Right forelimb (tissue), 1 donor: ENCODE measurements around the gene SETD1B.

Experiments
- DNase-seq: peaks from one replicate; pipeline ENCODE4 v3.0.0-alpha.2; 2018

The SETD1B gene

DNA sequence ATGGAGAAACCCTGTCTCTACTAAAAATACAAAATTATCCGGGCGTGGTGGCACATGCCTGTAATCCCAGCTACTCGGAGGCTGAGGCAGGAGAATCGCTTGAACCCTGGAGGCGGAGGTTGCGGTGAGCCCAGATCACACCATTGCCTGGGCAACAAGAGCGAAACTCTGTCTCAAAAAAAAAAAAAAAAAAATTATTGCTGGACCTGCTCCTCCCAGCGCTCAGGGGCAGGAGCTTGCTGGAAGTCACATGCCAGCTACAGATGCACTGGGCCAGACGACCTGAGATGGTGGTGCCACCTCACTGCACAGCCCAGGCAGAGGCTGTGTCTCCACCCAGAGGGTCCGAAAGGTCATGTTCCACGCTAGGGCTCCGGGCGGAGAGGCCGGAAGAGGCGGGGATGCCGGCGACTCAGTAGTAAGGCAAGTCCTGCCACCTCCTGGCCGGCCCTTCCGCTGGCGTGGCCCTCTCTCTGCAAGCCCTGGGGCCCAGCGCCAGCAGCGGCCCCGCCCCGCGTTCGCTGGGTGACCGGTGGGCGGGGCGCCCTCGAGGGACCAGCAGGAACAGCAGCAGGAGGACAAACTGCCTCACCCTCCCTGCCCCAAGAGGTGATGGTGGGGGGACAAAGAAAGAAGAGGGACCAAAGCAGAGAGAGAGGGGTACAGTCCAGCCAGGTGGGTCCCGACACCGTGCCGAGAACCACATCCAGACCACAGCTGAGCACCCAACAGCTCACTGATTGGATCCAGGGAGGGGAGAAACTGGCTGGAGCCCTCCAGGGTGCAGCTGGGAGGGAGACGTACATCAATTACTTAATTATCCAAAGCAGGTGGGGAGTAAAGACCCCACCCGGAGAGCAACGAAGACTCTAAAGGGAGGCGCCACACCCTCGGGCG is 6.7 kb upstream of the SETD1B start:
- peak; percentile 79 for DNase-seq

DNA sequence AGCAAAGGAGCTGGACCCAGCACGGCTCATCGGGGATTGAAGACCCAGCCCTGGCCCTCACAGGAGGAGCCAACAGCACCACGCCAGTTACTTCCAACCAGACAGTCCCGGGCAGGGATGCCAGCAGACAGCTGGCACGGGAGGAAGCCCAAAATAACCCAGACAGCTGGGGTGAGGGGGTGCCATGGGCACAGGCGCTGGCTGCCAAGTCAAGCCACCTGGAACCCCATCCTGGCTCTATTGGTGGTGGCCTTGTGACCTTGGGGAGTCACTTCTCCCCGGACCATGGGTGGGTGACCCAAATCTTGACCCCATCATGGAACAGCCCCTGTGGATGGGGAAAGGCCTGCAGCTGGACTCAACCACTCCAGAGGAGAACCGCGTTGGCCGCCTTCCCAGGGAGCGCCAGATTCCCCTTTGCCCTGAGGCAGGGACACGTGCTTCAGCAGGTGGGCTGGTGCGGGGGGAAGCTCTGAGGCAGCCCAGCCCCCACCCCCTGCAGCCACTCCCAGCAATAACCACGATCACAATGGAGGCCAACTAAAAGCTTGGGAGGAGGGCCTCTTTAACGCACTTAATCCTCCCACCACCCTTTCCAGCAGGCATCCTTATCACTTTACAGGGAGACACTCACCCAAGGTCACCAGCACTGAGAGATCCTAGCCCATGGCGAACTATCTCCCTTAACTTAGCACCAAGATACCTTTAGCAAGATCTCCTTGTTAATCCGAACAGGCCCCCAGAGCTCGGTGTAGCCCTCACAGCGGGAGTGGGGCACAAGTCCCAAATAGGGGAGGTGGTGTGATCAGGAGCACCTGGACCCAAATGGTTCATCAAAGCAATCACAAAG is 5.6 kb upstream of the SETD1B start:
- DNase-seq: peak; percentile 80

DNA sequence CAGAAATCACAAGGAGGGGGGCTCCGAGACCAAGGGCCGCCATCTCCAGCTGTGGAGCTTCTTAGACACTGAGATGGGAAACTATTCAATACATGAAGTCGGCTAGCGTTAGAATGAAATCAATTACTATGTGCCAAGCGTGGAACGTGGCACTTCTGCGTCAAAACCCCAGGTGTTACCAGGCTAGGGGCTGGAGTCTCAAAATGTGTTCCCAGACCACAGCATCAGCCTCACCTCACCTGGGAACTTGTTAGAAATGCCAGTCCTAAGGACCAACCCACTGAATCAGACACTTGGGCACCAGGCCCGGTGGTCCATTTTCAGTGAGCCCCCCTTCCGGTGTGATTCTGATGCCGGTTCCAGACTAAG is 5.0 kb upstream of the SETD1B start:
- DNase-seq: no peak

DNA sequence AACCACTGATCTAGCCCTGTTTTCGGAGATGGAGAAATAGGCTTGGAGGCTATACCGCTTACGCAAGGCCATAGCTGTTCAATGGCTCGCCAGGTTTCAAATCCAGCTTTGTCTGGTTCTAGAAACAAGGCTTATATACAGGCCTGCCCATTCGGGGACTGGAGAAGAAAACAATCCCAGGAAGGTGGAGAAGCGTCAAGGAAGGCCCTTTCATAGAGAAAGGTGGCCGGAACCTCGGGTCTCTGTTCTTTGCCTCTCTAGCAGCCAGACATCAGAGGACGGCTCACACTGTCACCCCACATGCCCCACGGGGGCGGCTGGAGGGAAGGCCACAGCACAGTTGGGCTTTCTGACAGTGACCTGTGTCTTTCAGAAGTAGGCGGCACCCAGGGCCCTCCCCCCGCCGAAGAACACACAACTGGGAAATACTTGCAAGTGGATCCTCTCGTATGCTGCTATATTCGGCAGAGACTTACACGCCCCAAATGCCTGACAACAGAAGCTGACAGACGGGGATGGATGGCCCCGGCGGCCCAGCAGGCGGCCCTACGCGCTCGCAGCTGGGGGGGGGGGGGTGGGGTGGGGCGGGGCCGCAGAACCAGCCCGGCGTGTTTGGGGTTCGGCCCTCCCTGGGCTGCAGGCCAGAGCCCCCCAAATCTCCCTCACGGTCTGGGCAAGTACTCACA is 4.5 kb upstream of the SETD1B start:
- DNase-seq: peak; percentile 79

DNA sequence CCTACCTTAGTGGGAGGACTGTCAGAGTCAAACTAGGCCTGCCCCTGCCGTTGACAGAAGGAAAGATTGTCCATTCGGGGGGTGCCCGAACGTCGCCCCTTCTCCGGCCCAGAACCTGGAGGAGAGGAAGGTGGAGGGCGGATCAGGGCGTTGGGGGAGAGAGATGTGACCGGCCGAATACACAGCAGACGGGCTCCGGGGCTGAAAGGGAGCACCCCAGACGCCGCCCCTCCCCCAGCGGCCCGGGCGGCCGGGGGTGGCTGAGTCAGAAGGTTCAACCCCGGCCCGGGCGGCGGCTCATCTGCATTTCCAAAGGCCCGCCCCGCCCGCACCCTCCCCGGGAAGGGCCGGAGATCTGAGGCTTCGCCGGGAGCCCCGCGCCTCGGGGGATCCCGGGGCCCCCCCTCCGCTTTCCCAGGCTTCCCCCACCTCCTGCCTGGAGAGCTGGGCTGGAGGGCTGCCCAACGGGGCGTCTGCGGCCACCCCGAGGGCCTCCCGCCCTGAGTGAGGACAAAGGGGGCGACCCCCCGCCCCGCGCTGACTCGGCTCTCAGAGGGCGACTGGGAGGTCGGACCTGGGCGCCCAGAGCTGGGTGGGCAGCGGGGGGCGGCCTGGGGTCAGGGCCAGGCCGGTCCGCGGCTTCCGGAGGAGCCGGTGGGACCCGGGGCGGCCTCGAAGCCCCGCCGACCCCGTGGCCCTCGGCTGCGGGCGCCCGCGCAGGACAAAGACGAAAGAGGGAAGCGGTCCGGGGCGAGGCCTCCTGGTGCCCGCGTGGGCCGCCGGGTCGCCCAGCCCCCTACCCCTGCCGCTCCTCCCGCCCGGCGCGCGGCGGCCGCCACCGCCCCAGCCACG is 3.7 kb upstream of the SETD1B start:
- DNase-seq: peak; percentile 84

DNA sequence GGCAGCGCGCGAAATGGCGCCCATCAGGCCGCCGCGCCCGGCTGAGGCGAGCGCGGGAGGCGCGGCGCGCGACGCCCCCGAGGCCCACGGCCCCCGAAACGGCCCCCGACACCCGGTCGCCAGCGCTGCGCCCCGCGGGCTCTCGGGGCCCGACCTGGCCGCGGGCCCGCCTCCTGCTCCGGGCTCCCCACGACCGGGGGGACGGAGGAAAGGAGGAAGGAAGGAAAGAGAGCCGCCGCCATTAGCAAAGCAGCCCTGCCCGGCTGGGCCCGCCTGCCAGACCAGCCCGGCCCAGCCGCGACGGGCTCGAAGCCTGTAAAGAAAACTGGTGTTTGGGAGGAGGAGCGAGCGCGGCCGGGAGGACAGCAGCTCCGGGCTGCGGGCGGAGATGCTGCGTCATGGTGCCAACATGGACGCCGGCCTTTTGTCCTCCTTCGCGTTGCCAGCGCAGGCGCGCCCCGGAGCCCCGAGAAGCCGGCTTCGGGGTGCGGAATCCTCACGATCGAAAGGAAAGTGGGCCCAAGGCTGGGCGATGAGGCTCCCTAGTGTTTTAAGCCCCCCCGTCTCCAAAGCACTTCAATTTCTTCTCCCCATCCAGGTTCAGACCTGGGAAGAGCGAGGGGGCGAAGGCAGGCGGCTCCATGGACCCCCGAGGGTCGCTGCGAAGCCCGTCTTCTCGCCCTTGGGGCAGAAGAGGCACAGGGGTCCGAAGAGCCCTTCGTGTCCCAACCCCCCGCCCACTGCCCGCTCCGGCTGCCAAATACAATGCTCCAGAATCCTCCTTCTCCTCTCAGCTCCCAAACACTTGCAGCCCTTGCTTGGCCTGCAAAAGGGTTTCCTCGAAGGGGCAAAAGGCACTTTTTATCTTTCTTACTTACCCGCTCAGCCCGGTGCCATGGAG is 2.9 kb upstream of the SETD1B start:
- DNase-seq: peak; percentile 84

DNA sequence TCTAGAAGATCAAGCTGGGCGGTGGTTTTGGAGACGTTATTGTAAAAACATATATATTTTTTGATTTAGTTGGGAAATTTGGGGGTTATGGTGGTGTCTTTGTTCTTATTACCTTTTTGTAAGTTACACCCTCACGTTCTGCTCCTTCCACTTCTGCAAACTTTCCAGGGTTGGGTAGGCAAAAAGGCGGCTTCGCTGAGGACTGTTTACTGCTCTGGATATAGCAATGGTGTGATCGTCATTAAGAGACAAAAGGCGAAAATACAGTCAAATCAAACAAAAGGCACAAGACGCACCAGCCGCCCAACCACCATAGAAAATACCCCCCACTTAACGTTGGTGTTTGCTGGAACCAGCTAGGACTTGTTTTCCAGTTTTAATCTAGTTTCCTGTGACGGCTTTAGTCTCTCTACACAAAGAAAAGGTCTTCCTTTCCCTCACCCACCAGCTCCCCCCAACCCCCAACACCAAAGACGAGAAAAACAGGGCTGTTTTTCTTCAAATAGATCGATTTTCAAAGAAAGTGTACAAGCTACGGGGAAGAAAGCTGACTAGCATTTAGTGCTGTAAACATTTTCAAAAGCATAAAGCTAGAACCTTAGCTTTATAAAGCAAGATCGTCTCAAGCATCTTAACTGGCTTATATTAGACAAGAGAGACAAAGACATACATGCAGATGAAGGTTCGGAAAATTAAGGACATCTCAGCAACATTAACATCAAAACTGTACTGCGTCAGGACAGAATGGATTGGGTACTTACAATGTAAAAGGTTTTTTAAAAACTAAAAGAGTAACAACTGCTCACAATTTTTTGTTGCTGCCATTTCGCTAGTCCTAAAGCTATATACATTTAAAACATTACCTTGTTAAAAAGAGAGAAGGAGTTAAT is 2.0 kb upstream of the SETD1B start:
- DNase-seq: peak; percentile 57

DNA sequence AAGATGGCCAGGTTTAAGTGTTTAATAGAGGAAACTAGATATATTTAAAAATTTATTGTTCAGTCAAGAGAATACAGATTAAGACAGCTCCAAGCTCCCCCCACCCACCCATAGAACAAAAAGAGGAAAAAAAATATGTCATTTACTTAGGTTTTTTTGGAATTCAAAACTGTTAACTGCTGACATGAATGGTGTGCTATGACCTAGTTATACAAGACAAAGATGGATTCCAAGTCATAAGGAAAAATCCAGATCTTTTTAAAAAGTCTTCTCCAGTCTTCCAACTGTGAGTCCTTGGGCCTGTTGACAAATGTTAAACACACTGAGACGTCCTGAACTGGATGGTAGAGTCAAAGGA is 1.3 kb upstream of the SETD1B start:
- DNase-seq: no peak

DNA sequence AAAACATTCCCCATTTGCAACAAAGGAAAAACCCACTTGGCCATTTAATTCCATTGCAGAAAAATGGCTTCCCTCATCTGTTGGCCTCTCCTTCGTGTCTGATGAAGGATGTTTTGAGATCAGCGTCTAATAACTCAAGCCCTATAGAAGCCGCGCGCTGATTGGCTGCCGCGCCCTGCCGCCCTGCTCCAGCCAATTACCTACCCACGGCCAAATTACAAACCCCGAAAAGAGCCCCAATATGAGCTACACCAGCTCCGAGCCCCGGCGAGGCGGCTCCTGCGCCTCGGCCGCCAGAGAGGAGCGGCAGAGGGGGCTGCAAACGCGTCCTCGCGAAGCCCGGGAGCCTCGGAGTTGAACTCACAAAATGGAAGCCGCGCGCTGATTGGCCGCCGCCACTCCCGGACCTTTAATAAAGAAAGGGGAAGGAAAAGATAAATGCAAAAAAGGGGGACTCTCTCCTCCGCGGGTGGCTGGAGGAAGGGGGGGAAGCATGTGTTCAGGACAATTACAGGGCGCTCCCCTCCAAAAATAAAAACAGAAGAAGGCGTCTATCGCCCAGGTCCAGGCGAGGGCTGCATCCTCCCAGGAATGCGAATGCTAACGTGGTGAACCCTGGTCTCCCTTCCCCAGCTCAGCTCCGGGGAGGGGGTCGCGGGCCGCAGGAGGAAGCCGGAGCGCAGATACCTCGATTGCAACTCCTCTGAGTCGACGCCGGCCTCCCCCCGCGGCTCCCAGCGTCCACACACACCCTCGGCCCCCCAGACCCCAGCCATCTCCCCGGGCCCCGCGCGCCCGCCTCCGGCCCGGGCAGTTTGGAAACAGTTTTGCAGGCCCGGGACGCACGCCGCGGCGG is 738 bp upstream of the SETD1B start:
- peak; percentile 95 for DNase-seq

DNA sequence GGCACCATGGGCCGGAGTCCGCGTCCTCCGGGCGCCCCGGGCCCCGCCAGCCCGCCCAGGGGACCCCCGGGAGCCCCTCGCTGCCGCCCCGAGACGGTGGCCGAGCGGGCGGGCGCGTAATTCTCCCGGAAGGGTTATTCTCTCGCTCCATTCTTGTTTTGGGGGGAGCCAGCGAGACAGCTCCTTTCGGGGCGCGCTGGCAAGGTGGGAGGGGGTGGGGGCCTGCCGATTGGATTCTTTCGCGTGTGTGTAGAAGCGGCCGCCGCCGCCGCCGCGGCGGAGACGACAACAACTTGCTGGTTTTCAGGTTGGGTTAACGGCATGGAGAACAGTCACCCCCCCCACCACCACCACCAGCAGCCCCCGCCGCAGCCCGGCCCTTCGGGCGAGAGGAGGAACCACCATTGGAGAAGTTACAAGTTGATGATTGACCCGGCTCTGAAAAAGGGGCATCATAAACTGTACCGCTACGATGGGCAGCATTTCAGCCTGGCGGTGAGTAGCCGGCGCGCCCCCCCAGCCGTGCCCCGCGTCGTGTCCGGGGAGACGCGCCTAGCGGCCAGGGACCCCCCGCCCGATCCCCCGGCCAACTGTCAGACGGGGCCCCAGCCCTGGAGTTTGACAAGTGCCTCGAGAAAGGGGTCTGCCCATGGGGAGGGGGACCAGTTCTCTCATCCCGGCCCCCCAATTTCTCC is 755 bp downstream of the SETD1B start:
- peak; percentile 65 for DNase-seq

DNA sequence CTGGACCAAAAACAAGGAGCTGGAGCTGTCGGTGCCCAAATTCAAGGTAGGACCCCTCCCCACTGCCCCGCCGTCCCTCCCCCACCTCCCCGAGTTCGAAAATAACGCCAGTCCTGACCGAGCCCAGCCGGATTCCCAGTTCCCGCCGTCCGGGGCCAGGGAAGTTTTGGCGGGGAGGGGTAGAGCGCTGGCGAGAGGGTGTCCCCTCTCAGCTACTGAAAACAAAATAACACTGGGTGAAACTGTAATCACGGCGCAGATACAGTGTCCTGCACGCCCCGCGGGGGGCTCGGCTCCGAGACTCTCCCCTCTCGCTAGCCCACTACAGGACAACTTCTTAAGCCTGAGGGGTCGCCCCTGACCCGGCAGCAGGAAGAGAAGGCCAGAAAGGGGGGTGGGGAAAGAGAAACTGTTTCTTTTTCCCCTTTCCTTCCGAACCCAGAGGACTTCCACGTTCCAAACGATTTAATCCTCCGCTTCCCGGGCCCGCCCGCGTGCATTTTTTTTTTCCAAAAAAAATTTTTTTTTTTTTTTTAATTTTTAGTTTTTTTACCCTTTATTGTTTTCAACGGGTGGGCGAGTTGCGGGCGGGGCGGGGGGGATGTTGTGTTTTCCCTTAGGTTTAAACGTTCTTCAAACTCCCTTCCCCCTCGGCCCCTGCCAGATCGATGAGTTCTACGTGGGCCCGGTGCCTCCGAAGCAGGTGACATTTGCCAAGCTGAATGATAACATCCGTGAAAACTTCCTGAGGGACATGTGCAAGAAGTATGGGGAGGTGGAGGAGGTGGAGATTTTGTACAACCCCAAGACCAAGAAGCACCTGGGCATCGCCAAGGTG is 1.6 kb downstream of the SETD1B start:
- peak; percentile 65 for DNase-seq

DNA sequence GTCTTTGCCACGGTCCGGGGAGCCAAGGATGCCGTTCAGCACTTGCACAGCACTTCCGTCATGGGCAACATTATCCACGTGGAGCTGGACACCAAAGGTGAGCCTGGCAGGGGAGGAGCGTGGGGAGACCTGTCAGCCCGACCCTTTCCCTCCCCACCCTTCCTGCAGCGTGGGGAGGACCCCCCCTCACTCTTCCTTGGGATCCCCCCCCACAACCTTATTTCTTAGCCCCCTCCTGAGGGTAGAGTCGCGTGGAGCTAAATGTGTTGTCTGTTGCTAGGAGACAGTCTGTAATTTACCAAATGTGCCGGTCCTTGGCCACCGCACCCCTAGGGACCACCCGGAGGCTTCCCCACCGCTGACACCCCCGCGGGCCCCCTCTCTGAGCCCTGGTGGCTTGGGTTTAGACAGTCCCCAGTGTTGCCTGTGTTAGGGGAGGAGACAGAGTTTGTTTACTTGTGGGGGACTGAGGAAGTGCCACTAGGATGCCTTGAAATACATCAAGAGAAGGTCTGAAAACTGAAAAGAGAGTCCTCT is 2.3 kb downstream of the SETD1B start:
- DNase-seq: no peak

DNA sequence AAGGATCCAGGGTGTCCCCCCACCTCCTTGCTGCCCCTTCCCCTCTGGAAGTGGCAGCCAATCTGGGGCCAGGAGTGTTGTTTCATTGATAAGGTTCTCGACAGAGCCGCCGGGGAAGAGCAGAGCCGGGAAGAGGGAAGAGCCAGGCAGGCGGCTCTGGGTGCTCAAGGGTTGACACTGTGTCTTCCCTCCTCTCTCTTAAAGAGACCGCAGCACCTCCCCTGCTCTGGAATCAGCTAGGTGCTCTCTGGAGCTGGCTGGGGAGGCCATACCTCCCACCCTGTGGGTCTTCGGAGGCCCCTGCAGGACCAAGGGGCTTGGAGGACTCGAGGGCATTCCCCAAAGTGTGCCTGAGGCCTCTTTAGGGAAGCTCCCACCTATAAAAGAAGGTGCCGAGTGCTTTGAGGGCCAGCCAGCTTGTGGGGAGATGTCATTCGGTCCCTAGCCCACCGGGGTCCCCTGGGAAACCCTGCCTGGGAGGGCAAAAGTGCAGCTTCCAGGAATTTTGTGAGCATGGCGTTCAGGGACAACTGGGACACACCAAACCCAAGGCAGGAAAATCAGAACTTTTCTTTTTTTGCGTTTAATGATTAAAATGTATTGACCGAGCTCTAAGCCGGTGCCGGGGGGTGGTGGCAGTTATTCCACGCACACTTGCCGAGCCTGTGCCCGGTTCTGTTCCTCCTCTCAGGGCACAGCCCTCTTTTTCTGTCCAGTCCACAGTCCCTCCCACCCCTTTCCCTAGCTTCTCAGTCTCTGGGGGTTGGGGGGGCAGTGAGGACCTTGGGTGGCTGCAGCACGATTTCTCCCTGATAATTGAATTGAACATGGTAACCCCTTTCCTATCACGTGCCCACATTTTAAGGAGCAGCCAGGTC is 3.0 kb downstream of the SETD1B start:
- DNase-seq: no peak

DNA sequence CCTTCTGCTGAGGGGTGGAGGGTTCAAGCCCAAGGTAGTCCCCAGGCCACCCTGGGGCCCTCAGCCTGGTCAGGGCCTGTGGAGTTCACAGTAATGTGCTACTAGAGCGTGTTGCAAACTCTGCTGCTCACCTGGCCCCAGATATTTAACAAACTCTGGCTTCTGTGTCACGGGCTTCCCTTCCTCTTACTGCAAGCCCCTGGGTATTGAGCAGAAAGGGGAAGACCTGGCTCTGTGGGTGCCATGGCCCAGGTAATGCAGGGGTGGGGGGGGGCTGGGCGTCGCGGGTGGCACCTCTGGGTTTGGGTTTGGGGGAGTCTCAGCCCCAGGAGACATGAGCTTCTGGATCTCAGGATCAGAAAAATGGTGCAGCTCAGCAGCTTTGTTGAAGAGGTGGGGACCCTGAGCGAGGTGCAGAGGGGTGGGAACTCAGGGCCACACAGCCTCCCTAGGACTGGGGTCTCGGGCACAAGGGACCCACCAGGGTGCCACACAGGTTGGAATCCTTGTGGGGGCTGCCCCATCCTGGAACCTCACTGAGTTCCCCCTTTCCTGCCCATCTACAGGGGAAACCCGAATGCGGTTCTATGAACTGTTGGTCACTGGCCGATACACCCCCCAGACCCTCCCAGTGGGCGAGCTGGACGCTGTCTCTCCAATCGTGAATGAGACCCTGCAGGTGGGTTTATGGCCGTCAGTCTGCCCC is 4.0 kb downstream of the SETD1B start:
- no peak for DNase-seq

DNA sequence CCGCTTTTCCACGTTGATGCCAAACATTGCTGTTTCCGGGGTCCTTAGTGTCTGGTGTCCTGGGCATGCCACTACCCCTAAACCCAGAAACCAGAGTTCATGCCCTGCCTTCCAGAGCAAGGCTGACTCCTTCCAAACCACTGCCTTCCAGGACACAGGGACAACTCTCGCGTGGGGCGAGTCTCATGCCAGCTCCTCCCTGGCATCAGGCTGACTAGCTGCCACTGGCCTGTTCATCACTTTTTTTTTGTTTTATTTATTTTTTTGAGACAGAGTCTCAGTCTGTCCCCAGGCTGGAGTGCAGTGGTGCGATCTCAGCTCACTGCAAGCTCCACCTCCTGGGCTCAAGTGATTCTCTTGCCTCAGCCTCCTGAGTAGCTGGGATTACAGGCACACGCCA is 4.8 kb downstream of the SETD1B start:
- no peak for DNase-seq

DNA sequence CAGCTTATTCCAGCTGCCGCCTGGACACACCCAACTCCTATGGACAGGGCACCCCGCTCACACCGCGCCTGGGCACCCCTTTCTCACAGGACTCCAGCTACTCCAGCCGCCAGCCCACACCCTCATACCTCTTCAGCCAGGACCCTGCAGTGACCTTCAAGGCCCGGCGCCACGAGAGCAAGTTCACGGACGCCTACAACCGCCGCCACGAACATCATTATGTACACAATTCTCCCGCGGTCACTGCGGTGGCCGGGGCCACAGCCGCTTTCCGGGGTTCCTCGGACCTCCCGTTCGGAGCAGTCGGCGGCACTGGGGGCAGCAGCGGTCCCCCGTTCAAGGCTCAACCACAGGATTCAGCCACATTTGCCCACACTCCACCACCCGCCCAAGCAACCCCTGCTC is 5.9 kb downstream of the SETD1B start:
- DNase-seq: no peak
